ENCODE results near the gene MRPL17.

MRPL17 gene

DNA sequence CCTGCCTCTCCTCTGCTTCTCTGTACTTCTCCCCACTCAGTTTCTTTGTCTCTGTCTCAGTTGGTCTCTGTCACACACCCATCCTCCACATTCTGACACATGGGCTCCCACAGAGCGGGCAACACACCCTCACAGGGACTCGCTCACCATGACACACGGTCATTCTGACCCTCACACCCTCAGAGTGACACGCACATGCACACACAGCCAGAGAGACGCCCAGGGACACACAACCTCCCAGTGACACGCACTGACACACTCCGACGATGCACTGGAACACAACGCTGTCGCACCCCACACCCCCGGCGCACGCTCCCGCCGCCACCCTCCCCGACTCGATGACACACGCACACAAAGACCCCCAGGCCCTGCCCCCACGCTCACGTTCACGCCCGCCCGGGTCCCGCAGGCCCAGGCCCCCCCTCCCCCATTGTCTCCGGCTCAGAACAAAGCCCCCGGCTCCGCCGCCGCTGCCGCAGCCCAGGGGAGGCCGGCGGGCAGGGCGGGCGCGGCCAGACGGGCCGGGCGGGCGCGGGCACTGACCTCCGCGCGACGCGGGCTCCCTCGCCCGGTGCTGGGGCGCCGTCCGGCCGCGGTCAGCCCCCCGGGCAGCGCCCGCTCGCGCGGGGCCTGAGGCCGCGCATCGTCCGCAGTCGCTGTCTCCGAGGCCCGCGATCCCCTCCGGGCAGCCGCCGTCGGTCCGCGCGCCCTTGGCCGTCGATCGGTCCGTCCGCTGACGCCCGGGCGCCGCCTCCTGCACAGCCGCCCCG, 27.9 kb downstream of the MRPL17 start:
- in situ Hi-C loops (cut with MboI; ENCODE audit: low sequenced_read_pairs), result no loop called here

DNA sequence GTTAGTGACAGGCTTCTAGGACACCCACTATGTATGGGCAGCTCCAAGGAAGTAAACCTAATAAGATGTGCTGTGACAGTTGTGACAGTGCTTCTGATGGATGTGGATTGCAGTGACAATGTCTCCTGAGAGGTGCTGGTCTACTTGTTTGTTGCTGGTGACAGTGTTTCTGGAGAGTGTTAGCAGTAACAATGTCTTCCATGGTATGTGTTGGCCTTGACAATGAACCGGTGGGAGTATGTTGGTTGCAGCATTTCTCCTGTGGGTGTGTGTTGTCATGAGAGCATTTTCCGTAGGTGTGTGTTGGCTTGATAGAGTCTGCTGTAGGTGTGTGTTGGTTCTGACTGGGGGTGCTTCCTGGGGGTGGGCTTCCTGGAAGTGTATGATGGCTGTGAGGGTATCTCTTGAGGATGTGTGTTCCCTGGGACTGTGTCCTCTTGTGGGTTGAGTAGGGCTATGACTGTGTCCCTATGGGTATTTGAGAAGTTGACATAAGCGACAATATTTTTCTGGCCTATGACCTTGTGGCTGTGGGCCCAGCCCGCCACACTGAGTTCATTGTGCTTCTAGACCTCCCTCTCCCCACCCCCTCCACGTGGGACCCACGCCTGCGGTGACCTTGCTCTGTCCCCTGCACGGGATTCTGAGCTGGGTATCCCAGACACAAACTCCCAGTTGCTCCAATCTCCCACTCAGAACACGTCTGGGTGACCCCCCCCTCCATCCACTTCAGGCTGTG, 28.7 kb downstream of the MRPL17 start:
- in situ Hi-C loops (cut with MboI; ENCODE audit: low sequenced_read_pairs), result no loop called here

- in situ Hi-C loops (cut with MboI; ENCODE audit: low sequenced_read_pairs), result no loop called here
These were observed 29.5 kb downstream of the MRPL17 start for GRCh38 chr11:6653656-6654055.

DNA sequence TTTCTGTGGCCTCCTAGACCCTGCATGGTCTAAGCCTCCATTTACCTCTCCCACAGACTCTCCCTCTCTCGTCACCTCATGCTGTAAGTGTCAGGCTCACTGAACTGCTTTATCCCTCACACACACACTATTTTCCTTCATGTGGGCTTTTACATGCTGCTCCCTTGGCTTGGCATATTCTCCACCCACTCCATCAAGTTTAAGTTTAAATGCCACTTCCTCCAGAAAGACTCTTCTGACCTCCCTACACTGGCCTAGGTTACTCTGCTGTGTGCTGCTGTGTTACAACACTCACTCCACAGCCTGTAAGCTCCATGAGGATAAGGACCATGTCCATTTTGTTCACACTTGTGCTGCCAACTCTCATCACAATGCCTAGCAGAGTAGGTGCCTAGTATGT, 30.0 kb downstream of the MRPL17 start:
- in situ Hi-C loops (cut with MboI; ENCODE audit: low sequenced_read_pairs), result no loop called here

DNA sequence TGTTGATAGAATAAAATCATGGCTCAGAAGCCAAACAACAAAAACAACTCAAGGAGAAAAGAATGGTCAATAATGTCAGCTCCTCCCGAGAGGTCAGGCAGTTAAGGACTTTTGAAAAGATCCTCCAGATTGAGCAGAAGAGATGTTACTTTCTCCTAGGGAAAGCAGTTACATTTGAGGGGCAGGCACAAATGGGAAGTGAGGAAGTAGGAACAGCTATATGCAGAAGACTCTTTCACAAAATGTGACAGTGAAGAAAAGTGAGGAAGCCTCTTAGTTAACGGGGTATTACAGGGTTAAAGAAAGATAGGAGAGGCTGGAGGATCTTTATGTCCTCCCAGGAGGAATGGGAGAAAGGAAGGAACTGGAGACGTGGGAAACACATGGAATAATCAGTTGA, 31.0 kb downstream of the MRPL17 start:
- in situ Hi-C loops (cut with MboI; ENCODE audit: low sequenced_read_pairs), result no loop called here

- in situ Hi-C loops (cut with MboI; ENCODE audit: low sequenced_read_pairs), result no loop called here
These were observed 32.2 kb downstream of the MRPL17 start for GRCh38 chr11:6650980-6651379.

DNA sequence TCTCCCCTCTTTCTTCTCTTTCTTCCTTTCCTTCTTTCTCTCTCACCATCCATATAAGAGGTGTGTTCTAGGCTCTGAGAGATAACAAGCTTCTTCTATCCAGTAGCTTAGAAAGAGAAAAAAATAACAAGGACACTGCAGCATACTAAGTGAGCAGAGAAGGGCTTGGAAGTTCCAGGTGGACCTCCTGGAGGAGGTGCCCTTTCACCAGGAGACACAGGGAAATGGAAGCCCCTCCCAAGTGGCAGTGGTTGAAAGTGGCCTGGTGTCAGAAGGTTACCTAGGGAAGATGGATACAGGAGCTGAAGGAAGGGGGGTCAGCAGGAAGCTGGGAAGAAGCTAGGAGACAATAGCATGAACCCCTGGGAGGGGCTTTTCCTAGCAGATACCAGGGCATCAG, 33.0 kb downstream of the MRPL17 start:
- in situ Hi-C loops (cut with MboI; ENCODE audit: low sequenced_read_pairs), result no loop called here

DNA sequence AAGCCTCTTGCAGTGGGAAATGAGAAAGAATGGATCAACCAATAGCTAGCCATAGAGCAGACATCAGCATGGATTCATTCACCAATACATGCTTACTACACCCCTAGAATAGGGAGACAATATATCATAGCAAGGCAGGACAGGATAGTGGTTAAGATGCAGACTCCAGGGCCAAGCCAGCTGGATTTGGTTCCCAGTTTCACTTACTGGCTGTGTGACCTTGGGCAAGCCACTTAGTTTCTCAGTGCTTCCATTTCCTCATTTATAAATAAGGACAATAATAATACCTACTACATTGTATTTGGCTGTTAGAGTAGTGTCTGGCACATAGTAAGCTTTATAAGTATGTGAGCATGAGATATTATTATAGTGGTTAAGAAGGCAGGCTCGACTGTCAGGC, 34.6 kb downstream of the MRPL17 start:
- in situ Hi-C loops (cut with MboI; ENCODE audit: low sequenced_read_pairs), result no loop called here

GRCh38 chr11:6647836-6648235, 35.3 kb downstream of the MRPL17 start:
- in situ Hi-C loops (cut with MboI; ENCODE audit: low sequenced_read_pairs), result no loop called here

DNA sequence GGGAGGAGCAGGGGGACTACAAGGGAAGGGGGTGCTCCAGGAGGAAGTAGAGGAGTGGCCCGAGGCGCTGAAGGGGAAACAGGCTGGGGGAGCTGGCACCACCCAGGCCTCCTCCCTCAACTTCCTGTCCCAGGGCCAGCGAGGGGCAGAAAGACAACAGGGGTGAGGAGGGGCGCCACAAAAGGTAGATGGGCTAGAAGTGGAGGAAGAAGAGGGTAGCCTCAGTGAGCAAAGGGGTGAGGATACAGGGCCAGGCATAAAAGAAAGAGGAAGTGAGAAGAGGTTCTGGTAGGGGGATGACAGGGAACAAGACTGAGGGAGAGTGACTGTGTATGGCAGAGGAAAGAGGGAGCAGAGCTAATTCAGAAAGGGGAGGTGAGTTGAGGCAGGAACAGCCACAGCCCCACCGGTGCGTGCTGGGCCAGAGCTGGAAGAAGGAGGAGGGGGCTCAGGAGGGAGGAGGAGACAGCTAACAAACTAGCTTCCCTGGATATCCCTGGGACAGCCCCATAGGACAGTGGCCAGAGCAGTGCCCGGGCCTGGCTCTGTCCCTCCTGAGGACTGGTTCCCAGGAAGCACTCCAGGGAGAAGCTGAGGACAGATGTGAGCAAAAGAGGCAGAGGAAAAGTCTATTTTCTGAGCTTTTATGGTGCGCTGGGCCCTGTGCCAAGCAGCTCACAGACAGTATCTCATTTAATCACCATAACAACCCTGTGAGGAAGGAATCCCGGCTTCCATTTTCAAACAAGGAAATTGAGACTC, 36.0 kb downstream of the MRPL17 start:
- in situ Hi-C loops (cut with MboI; ENCODE audit: low sequenced_read_pairs), result no loop called here

DNA sequence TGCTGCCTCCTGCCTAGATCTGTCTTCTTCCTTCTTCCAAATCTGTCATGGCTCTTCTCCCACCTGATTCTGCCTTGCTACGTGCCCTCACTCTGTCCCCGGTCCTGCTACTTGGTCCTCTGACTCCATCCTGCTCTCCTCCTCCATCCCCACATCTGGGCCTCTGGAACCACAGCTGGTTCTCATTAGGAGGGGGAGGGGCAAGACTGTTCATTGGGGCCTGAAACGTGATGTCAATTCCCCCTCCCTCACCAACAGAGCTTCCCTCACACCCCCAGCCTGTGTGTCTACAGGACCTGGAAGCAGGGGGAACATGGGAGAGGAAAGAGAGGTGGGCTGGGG, 36.6 kb downstream of the MRPL17 start:
- in situ Hi-C loops (cut with MboI; ENCODE audit: low sequenced_read_pairs), result no loop called here

- in situ Hi-C loops (cut with MboI; ENCODE audit: low sequenced_read_pairs), result no loop called here
These were observed 37.1 kb downstream of the MRPL17 start for GRCh38 chr11:6646071-6646470.

DNA sequence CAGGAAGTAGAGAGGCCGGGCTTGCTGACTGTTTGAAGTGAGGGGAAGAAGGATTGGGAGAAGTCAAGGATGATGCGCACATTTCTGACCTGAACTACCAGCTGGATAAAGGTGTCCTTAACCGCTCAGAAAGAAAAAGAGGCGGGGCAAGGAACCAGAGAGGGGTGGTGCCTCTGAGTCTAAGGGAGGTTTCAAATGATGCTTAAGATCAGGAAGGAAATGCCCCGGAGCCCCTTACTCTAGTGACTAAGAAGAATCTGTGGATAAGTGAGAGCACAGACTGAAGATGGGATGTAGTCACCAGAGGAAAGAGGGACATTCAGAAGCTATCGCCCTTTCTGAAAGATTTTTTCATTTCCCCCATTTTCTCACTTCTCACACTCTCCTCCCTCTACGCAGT, 40.2 kb downstream of the MRPL17 start:
- in situ Hi-C loops (cut with MboI; ENCODE audit: low sequenced_read_pairs), result no loop called here

GRCh38 chr11:6640985-6641701, 42.0 kb downstream of the MRPL17 start:
- in situ Hi-C loops (cut with MboI; ENCODE audit: low sequenced_read_pairs), result no loop called here

DNA sequence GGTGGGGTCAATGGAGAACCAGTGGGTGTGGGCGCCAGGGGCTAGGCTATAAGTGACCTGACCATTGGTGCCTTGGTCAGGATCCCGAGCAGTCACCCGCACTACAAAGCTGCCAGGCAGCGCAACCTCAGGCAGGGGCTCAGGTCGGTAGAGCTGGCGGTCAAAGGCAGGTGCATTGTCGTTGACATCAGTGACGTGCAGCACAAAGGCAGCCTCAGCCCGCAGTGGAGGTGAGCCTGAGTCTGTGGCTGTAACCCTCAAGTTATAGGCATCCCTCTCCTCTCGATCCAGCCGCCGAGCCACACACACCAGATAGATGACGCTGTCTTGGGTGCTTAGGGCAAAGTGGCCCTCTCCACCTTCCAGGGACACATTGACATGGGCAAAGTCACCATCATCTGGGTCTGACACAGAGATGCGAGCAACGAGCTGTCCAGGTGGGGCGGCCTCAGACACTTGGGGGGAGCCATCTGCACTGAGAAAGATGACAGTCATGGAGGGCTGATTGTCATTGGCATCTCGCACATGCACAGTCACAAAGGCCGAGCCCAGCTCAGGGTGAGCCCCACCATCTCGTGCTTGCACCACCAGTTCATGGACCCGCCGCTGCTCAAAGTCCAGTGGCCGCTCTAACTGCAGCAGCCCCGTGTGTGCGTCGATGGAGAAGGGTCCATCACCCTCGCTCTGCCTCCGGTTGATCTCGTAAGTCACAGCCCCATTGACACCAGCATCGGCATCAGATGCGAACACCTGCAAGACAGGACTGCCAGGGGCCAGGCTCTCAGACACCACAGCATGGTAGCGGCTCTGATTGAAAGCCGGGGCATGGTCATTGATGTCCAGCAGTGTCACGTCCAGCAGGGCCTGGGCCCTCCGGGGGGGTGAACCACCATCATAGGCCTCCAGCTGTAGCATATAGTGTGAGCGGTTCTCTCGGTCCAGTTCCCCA, 42.8 kb downstream of the MRPL17 start:
- in situ Hi-C loops (cut with MboI; ENCODE audit: low sequenced_read_pairs), result no loop called here

DNA sequence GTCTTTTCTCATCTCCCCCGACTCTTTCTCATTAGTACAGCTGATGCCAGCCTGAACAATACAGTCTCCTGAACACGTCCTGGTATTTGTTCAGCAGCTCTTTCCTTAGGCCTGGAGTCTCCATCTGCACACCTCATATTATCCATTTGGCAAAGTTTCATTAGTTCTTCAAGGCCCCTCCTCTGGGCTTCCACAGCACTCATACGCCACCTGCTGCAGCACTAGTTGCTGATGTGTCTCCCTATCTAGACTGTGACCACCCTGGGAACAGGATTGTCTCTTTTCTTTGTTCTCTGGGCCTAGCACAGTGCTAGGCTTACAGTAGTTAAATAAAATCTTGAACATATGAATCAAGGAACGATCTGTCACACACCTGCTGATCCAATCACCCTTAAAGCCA, 44.7 kb downstream of the MRPL17 start:
- in situ Hi-C loops (cut with MboI; ENCODE audit: low sequenced_read_pairs), result no loop called here

GRCh38 chr11:6637871-6638270, 45.3 kb downstream of the MRPL17 start:
- in situ Hi-C loops (cut with MboI; ENCODE audit: low sequenced_read_pairs), result no loop called here

DNA sequence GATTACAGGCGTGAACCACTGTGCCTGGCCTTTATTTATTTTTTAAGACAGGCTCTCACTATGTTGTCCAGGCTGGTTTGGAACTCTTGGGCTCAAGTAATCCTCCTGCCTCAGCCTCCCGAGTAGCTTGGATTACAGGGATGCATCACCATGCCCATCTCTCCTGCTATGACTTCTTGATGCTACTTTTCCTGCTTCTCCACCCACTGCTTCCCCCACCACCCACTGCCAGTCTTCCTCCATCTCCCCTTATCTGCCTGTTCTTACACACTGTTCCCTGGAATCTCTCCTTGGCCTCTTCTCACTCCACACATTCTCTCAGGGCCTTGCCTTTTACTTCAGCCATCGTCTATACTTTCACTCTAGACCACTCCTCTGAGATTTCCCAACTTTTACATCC, 46.7 kb downstream of the MRPL17 start:
- in situ Hi-C loops (cut with MboI; ENCODE audit: low sequenced_read_pairs), result no loop called here

DNA sequence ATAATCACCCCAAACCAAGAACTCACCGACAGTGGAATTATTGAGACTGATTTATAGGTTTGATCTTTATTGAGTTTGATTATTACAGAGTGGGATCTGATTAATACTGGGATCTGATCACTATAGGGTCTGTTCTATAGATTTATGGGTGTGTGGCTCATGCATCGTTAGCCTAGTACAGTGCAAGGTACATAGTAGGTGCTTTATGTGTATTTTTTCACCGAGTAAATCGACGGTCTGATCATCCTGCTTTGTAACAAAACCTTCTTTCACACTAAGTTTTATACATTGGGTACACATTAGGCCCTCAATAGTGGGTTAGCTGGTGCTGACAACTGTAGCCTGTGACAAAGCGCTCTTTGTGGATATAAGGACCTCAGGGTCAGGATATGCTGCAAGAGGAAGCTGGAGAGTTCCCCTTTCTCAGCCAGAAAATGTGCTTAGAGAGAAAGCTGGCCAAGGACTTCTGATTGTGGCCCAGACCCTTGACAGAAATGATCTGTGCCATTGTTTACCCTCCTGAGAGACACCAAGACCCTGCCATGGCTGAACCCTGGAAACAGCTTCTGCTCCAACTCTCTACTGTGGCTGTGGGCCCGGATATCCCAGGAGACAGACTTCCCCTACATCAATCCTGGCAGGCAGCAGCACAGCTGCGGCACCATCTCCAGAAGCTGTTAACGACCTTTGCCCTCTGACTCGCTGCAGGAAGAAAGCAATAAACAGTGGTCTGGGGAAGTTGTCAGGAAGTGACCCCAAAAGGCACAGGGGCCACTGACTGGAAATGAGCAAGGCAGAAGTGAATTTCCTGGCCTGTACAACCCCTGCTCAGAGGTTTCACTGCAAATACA, 47.8 kb downstream of the MRPL17 start:
- in situ Hi-C loops (cut with MboI; ENCODE audit: low sequenced_read_pairs), result no loop called here

All from HL-60/S4 treated with phorbol 12-myristate 13-acetate at 8.2 ng/mL for 4 days and 3 days (cell line).